ACC112 (cell line): ENCODE data around the gene ITPKB.

Experiments used
- H2AFZ ChIP-seq: fragments of 200-600 bp; sonication (generic); one replicate; pipeline ENCODE4 v1.6.0; 2017; ENCODE audit warnings: antibody characterized with exemption, low read length; ENCODE audit not compliant: unreplicated experiment
- H3K27ac ChIP-seq: fragments of 200-600 bp; sonication (generic); 2 replicates; pipeline ENCODE4 v1.5.1; 2014; ENCODE audit warnings: low read depth, mild to moderate bottlenecking, antibody characterized with exemption, low read length, moderate library complexity
- H3K27me3 ChIP-seq: fragments of 200-600 bp; sonication (generic); 2 replicates; pipeline ENCODE4 v1.6.1; 2014; ENCODE audit warnings: mild to moderate bottlenecking, antibody characterized with exemption, low read length, moderate library complexity, mixed read lengths; ENCODE audit not compliant: insufficient read depth
- H3K36me3 ChIP-seq: fragments of 200-600 bp; sonication (generic); 2 replicates; pipeline ENCODE4 v1.6.1; 2016; ENCODE audit warnings: mild to moderate bottlenecking, antibody characterized with exemption, low read length, moderate library complexity, mixed read lengths; ENCODE audit not compliant: insufficient read depth
- H3K4me1 ChIP-seq: fragments of 200-600 bp; sonication (generic); one replicate; pipeline ENCODE4 v1.6.1; 2016; ENCODE audit warnings: low read length, mixed read lengths; ENCODE audit not compliant: insufficient read depth, unreplicated experiment, control insufficient read depth
- H3K4me3 ChIP-seq: fragments of 200-600 bp; sonication (generic); 2 replicates; pipeline ENCODE4 v1.5.1; 2014; ENCODE audit warnings: mild to moderate bottlenecking, low read depth, low read length
- H3K79me2 ChIP-seq: fragments of 200-600 bp; sonication (generic); one replicate; pipeline ENCODE4 v1.6.0; 2016; ENCODE audit warnings: low read length; ENCODE audit not compliant: control insufficient read depth, unreplicated experiment, insufficient read depth

ITPKB gene

DNA sequence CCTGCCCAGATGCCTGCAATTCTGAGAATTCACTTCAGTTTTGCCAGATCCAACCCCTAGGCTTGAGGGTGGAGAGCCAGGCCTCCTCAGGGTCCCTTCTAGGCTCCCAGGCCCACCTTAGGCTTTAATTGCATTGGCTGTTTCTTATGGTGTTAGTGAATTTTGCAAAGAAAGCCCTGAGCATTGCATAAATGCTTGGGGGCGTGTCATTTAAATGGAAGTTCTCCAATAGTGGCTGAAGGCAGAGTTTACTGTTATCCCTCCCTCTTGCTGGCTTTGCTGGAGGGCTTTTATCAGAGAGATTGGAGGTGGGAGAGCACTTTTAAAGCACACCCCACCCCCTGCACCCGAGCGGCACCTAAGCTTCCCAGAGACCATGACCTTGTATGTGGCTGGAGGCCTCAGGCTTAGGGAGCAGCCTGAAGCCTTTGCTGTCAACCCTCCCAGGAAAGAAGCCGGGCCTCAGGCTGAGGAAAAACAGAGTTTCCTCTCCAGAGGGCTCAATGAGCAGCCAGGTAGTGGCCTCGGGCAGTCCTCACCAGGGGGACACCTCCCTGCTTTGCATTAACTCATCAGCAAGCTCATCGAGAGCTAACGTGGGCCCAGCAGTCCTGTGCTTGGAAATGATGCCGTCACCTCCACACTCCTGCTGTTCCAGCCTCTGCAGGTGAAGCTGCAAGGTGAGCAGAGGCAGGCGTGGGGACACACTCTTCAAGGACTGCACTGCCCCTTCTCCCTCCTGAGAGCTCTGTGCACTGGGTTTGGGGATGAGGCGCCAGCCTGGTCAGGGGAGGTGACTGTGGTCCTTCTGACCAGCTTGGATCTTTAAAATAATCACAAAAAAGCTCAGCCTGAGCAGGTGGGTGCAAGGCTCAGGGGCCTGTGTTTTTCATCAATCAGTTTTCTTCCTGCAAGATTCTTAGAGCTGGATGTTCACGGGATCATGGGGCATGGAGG is 132.5 kb downstream of the ITPKB start:
- Histone ChIP-seq H3K79me2 (no peaks in the 10 kb centered on the region), H3K27me3 (peaks cover 19% of the 10 kb centered on the region), H3K4me3 (no peak overlapping the region), H2AFZ (no peak overlapping the region), H3K27ac (no peak overlapping the region), H3K36me3 (no peaks in the 10 kb centered on the region), H3K4me1 (peaks cover 20% of the 10 kb centered on the region)

DNA sequence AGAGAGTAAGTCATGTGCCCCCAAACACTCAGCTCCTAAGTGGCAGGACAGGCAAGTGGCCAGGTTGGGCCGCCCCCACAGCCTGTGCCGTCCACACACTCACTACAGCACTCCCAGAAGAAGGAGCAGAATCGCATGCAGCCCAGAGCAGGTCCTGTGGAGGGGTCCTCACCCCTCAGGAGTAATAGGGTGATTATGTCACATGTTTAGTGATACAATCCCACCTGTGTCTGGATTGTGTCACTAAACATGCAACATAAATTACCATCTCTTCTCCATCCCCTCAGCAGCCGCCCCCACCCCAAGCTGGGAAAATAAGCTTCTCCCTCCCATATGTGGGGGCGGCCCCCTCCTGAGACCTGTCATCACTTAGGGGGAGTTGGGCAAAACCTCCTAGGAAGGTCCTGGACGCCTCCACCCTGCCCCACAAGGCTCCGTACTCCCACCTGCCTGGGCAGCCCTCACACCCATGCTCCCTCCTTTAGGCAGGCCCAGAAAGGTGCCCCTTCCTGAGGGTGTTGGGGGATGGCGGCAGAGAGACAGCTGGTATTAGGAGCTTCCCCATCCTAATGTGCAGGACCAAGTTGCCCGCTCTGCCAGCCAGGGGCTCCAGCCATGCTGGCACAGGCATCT is 133.6 kb downstream of the ITPKB start:
- Histone ChIP-seq H3K79me2 (no peaks in the 10 kb centered on the region), H3K4me3 (no peak overlapping the region), H3K27ac (no peak overlapping the region), H2AFZ (no peak overlapping the region), H3K36me3 (no peaks in the 10 kb centered on the region), H3K27me3 (peaks cover 15% of the 10 kb centered on the region), H3K4me1 (peaks cover 20% of the 10 kb centered on the region)

DNA sequence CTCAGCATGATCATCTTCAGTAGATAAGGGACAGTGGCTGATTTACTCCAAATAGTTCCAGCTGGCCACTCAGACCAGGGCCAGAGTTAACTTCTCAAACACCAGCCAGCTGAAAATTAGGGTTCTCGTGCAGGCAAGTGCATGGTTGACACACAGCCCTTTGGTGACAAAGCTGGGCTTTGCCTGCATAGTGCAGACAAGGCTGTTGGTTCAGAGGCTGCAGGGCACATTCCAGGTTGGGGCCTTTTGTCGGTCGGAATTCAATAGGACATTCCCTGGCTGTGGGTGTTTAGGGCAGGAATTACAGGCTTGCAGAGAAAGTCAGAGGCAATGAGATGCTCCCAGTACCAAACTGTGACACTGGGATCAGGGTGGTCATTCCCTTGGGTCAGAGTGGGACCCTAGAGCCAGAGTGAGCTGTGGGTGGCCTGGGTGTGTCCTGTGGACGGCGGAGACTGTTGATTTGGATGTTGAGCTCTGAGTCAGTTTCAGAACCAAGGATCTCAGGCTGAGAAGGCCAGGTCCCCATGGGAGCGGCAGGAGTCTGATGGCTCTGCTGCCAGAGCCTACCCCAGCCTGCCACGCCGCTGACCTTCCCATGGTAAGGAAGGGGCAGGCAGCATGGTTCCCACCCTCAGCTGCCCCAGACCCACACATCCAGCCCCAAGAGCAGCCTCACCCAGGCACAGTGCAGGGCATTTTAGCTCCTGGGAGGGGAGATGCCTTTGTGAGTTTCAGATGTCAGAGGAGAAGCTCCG is 134.3 kb downstream of the ITPKB start:
- Histone ChIP-seq H3K4me3 (no peak overlapping the region), H3K4me1 (peaks cover 20% of the 10 kb centered on the region), H2AFZ (no peak overlapping the region), H3K27me3 (peaks cover 12% of the 10 kb centered on the region), H3K36me3 (no peaks in the 10 kb centered on the region), H3K27ac (no peak overlapping the region), H3K79me2 (no peaks in the 10 kb centered on the region)

DNA sequence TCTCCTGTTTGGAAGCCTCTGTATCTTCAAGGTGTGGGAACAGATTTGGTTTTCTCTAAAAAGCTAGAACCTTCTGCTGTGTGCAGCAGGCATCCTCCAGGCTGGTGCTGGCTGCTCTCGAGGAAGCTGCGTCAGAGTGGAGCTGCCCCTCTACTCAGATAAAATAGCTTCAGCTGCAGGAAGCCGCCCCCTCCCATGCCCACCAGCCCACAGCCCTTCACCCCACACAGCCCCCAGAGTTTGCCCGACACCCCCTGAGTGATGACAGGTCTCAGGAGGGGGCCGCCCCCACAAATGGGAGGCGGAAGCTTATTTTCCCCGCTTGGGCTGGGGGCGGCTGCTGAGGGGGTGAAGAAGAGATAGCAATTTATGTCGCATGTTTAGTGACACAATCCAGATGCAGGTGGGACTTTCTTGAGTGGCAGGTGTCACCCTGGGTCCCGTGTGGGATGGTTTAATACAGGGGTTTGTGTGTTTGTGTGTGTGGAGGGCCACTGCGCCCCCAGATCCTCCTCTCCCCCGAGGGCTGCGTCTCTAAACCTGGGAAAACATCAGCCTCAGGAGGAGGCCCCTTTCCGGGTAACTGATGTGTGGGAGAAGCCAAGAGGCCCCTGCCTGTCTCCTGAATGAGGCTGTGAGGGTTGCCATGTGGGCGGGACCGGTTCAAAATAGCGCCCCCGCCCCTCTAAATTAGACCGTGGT is 135.1 kb downstream of the ITPKB start:
- peaks cover 12% of the 10 kb centered on the region for H3K27me3 ChIP-seq
- H3K79me2 ChIP-seq = no peaks in the 10 kb centered on the region
- no peaks in the 10 kb centered on the region for H3K36me3 ChIP-seq
- H3K27ac ChIP-seq = no peak overlapping the region
- no peak overlapping the region for H2AFZ ChIP-seq
- no peak overlapping the region for H3K4me3 ChIP-seq
- peaks cover 20% of the 10 kb centered on the region for H3K4me1 ChIP-seq

DNA sequence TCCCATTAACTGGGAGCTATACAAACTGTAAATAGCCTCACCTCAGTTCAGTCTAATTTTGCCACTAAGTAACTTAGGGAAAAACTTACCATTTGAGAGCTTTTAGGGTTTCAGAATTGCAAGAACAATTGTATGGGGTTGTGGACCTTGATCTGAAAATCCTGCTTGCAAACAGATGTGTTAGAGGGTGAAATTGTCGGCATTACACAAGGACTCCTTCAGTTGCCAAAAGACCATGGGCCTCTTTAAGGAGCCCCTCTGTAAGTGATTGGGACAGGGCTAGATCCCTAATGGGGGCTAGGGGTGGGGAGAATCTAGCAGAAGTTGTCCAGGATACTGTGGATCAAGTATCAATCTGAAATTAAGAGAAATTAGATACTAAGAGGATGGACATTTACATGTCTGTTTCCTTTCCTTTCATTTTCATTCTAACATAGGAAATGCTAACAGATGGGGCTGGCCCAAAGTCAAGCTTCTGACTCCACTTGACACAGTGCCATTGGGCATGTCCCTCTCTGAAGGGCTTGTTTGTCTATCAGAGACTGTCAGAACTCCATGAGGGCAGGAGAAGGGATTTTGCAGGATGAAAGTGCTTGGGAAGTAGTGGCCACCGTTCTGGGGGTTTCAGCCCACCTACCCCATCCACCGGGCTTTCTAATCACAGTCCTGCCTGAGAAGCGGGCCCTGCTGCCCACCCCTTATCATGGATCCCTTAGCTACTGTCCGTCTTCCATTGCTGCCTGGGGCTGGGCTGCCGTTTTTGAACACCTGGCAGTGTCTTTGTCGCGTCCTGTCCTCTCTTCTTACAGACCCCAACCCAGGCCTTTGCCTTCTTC is 135.8 kb downstream of the ITPKB start:
- H3K4me3 ChIP-seq = peak overlapping the region; percentile 71
- no peaks in the 10 kb centered on the region for H3K79me2 ChIP-seq
- no peaks in the 10 kb centered on the region for H3K36me3 ChIP-seq
- peak overlapping the region; percentile 60 for H3K27ac ChIP-seq
- peaks cover 20% of the 10 kb centered on the region for H3K4me1 ChIP-seq
- H3K27me3 ChIP-seq = peaks cover 18% of the 10 kb centered on the region
- peak overlapping the region; percentile 99 for H2AFZ ChIP-seq

DNA sequence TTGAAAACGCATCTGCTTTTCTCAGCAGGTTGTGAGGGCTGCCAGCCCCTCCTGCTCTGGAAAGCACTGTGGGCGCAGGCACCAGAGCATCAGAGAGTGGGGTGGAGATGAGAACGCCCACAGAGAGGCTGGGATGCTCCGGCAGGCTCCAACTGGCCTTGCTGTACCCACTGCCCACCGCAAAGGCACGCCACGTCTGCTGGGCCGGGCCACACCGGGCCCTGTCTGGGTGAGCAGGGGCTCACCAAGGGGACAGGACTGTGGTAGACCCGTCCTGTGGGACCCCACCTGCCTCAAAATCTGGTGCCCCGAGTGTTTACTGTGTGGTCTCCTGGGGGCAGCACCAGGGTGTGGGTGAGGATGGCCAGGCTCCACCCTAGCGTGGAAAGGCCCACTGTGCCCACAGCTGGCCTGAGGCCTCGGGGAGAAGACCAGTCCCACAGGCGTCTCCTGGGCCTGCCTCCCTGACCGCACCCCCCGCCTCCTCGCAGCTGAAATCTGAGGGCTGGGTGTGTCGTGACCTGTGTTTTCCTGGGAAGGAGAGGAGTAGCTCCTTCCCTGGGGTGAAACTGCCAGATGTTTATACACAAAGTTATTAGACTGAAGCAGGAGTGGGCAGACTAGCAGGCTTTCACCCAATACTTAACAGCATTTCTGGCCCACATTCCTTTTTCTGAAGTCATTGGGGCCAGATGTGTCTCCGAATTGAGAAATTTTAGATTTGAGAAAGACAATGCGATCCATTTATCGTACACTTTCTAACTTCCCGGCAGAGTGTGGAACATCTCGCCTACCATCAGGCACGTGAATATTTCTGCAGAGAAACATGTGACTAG is 136.7 kb downstream of the ITPKB start:
- peaks cover 20% of the 10 kb centered on the region for H3K4me1 ChIP-seq
- H2AFZ ChIP-seq = peak overlapping the region; percentile 99
- peak overlapping the region; percentile 60 for H3K27ac ChIP-seq

DNA sequence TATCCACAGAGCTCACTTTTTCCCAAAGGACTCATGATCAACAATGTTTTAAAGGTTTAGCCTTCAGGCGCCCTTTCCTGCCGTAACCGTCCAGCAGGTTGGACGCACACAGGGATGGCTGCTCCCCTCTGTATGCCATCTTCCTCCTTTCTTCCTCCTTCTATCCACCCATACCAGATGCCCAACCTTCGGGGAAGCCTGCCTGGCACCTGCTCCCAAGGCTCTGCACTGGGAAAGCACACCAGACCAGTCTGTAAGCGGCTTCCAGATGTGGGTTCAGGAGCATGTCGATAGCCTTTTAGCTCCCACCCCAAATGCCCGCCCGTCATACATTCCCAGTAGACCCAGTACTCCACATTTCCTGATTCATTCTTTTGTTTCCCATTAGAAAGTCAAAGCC is 137.6 kb downstream of the ITPKB start:
- no peaks in the 10 kb centered on the region for H3K79me2 ChIP-seq
- H3K27me3 ChIP-seq = peaks cover 33% of the 10 kb centered on the region
- H3K4me1 ChIP-seq = peaks cover 20% of the 10 kb centered on the region
- H3K27ac ChIP-seq = no peak overlapping the region
- H3K4me3 ChIP-seq = no peak overlapping the region
- H2AFZ ChIP-seq = no peak overlapping the region
- no peaks in the 10 kb centered on the region for H3K36me3 ChIP-seq

More for the DNA sequence above, 136.7 kb downstream of the ITPKB start:
- H3K4me3 ChIP-seq = peak overlapping the region; percentile 71
- H3K27me3 ChIP-seq = peaks cover 26% of the 10 kb centered on the region
- H3K36me3 ChIP-seq = no peaks in the 10 kb centered on the region
- H3K79me2 ChIP-seq = no peaks in the 10 kb centered on the region

DNA sequence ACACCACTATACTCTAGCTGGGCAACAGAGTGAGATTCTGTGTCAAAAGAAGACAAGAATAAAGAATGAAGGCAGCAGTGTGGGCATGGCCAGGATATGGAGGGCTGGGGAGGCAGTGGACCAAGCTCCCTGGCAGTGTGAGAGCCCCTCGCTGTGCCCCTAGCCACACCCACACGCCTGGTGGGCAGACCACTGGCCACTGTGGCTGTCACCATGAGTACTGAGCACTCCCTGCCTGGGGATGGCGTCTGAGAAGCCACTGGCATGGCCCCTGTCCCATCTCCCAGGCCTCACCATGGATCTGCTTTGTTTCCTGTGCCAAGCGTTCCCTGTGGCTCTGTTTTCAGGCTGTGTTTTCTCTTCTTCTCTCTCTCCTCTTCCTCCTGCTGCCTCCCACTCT is 138.8 kb downstream of the ITPKB start:
- Histone ChIP-seq H3K27ac (no peak overlapping the region), H3K4me3 (no peak overlapping the region), H3K4me1 (peaks cover 20% of the 10 kb centered on the region), H2AFZ (no peak overlapping the region), H3K36me3 (no peaks in the 10 kb centered on the region), H3K79me2 (no peaks in the 10 kb centered on the region), H3K27me3 (peaks cover 36% of the 10 kb centered on the region)

DNA sequence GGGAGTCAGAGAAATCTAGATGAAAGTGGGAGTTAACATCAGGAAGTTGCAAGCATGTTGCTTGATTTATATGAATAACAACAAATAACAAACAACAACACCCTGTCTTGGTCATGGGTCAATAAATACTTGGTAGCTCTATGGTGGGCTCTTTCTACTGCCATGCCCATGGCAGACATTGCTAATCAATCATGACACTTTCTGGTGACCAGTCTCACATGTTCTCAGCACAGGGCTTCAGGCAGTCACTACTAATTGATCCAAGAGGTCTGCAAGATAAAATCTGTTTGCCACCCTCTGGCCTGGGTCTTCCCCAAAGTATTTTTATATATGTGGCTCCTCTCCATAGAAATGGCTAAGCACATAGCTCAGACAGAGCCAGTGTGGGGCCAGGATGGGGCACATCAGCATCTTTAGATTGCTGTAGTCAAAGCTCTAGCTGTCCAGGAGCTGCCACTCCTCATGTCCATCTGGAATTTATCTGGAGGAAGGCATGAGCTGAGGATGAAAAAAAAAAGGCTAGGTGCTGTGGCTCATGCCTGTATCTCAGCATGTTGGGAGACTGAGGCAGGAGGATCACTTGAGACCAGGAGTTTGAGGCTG is 139.3 kb downstream of the ITPKB start:
- Histone ChIP-seq H3K27me3 (peaks cover 41% of the 10 kb centered on the region), H3K79me2 (no peaks in the 10 kb centered on the region), H2AFZ (no peak overlapping the region), H3K4me1 (peaks cover 20% of the 10 kb centered on the region), H3K27ac (no peak overlapping the region), H3K4me3 (no peak overlapping the region), H3K36me3 (no peaks in the 10 kb centered on the region)
